ENCODE data around the gene TCTN2. TPM values are rescaled to one million over a fixed set of nuclear protein-coding genes. Genes with fewer than 3 reads are reported as not detected.

The TCTN2 gene
- total RNA-seq, 1 experiment from 2014 or later = 11.5 TPM

DNA sequence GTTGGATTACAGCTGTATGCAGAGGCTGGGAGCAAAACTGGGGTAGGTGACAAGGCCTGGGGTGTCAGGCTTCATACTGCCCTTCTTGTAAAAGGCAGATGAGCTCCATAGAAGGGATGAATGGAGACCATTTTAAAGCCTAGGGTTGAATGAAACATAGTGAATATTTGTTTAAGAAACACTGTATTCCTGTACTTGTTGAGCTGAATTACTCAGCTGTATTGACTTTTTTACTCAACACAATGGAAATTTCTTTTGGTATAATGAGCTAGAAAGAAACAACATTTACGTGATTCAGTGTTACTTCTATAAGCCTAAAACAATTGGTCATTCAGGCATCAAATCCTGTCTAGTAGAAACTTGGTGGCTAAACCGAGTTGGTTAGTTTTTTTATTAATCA is 55.3 kb downstream of the TCTN2 start:
- Mint-ChIP-seq H3K4me1 (ENCODE audit: low read depth, unreplicated experiment) (no peaks in the 10 kb centered on the region), H3K4me3 (ENCODE audit: low read depth, unreplicated experiment) (no peak overlapping the region), H3K9me3 (ENCODE audit: low read depth, unreplicated experiment) (no peaks in the 10 kb centered on the region), H3K27ac (ENCODE audit: unreplicated experiment) (no peak overlapping the region), H3K27me3 (ENCODE audit: unreplicated experiment) (no peaks in the 10 kb centered on the region), H3K36me3 (ENCODE audit: insufficient read depth, unreplicated experiment) (no peaks in the 10 kb centered on the region)
- intact Hi-C loops (cut with micrococcal nuclease; ENCODE audit: unreplicated experiment) = no loop called here
- no peak for DNase-seq
- CTCF ChIA-PET = interaction anchor here (1.1 kb wide), 1 partner anchor 92 kb away, joined by 4 read pairs; no protein-coding TSS in a partner anchor
- no TSS peak for BruUV-seq (replicated peaks)
- TF ChIP-seq, protein P1, sequence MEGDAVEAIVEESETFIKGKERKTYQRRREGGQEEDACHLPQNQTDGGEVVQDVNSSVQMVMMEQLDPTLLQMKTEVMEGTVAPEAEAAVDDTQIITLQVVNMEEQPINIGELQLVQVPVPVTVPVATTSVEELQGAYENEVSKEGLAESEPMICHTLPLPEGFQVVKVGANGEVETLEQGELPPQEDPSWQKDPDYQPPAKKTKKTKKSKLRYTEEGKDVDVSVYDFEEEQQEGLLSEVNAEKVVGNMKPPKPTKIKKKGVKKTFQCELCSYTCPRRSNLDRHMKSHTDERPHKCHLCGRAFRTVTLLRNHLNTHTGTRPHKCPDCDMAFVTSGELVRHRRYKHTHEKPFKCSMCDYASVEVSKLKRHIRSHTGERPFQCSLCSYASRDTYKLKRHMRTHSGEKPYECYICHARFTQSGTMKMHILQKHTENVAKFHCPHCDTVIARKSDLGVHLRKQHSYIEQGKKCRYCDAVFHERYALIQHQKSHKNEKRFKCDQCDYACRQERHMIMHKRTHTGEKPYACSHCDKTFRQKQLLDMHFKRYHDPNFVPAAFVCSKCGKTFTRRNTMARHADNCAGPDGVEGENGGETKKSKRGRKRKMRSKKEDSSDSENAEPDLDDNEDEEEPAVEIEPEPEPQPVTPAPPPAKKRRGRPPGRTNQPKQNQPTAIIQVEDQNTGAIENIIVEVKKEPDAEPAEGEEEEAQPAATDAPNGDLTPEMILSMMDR (IDR thresholded peaks at IDR 0.05; ENCODE audit: unreplicated experiment) = no peak

DNA sequence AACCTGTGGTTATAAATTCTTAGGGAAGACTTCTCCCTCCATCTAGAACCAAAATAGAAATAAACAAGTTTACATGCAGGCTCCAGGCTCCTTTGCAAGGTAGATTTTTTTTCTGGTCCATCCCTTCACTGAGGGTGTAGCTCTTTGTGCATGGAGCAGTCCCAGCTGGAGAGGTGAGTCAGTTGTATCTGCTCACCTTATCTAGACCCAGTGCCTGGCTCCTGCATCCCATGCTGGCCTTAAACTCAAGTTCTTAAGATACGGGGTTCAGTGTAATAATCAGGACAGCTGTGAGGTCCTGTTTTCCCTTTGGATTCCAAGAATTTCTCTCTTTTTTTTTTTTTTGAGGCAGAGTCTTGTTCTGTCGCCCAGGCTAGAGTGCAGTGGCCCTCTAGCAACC is 56.0 kb downstream of the TCTN2 start:
- Mint-ChIP-seq H3K27me3 (ENCODE audit: unreplicated experiment) (no peaks in the 10 kb centered on the region), H3K27ac (ENCODE audit: unreplicated experiment) (no peak overlapping the region), H3K36me3 (ENCODE audit: insufficient read depth, unreplicated experiment) (no peaks in the 10 kb centered on the region), H3K4me1 (ENCODE audit: low read depth, unreplicated experiment) (no peaks in the 10 kb centered on the region), H3K4me3 (ENCODE audit: low read depth, unreplicated experiment) (no peak overlapping the region), H3K9me3 (ENCODE audit: low read depth, unreplicated experiment) (no peaks in the 10 kb centered on the region)
- TF ChIP-seq, protein P1 (IDR thresholded peaks at IDR 0.05; ENCODE audit: unreplicated experiment) = no peak
- no TSS peak for BruUV-seq (replicated peaks)
- CTCF ChIA-PET = no interaction called here
- intact Hi-C loops (cut with micrococcal nuclease; ENCODE audit: unreplicated experiment) = no loop called here
- no peak for DNase-seq

DNA sequence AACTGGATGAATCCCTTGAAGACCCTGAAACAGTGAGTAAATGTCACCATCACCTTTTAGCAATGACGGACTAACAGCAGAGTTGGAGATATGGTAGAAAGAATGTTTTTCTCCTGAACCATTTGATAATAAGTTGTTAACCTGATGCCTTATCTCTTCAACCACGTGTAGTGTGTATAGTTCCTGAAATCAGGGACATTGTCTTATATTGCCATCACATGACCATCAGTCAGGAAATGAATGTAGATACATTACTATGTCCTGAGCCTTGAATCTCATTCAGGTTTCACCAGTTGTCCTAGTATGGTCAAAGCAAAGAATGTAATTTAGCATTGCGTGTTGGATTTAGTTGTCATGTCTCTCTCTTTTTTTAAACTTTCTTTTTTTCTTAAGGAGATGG is 57.0 kb downstream of the TCTN2 start:
- no peak overlapping the region for H3K4me3 Mint-ChIP-seq (ENCODE audit: low read depth, unreplicated experiment)
- no peak for DNase-seq
- CTCF ChIA-PET = no interaction called here
- intact Hi-C loops (cut with micrococcal nuclease; ENCODE audit: unreplicated experiment) = no loop called here
- H3K27ac Mint-ChIP-seq (ENCODE audit: unreplicated experiment) = no peak overlapping the region
- no peaks in the 10 kb centered on the region for H3K9me3 Mint-ChIP-seq (ENCODE audit: low read depth, unreplicated experiment)
- BruUV-seq (replicated peaks) = no TSS peak
- peaks cover 6% of the 10 kb centered on the region for H3K36me3 Mint-ChIP-seq (ENCODE audit: insufficient read depth, unreplicated experiment)
- no peaks in the 10 kb centered on the region for H3K4me1 Mint-ChIP-seq (ENCODE audit: low read depth, unreplicated experiment)
- TF ChIP-seq, protein P1 (IDR thresholded peaks at IDR 0.05; ENCODE audit: unreplicated experiment) = no peak
- no peaks in the 10 kb centered on the region for H3K27me3 Mint-ChIP-seq (ENCODE audit: unreplicated experiment)

DNA sequence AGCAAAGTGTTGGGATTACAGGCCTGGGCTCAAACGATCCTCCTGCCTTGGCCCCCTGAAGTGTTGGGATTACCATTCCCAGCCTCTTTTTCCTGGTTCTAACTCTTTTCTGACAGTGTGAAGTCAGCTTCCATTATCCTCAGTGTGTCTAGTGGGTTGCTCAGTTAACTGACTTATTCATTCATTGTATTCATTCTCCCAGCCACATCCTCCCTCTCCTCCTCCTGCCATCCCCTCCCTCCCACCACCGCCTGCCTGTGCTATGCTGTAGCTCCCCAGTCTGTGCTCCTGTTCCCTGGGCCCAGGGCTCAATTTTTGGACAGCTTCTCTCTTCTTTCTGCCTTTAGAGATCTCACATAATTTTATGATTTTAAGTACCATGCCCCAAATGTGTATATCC is 60.7 kb downstream of the TCTN2 start:
- Mint-ChIP-seq H3K4me3 (ENCODE audit: low read depth, unreplicated experiment) (no peak overlapping the region), H3K36me3 (ENCODE audit: insufficient read depth, unreplicated experiment) (peaks cover 13% of the 10 kb centered on the region), H3K9me3 (ENCODE audit: low read depth, unreplicated experiment) (no peaks in the 10 kb centered on the region), H3K27me3 (ENCODE audit: unreplicated experiment) (no peaks in the 10 kb centered on the region), H3K27ac (ENCODE audit: unreplicated experiment) (no peak overlapping the region), H3K4me1 (ENCODE audit: low read depth, unreplicated experiment) (no peaks in the 10 kb centered on the region)
- DNase-seq = no peak
- BruUV-seq (replicated peaks) = no TSS peak
- intact Hi-C loops (cut with micrococcal nuclease; ENCODE audit: unreplicated experiment) = no loop called here
- TF ChIP-seq, protein P1 (IDR thresholded peaks at IDR 0.05; ENCODE audit: unreplicated experiment) = no peak
- CTCF ChIA-PET = no interaction called here
